Transverse colon (tissue), 4 donors: ENCODE results near the gene PSORS1C1. TPM values are rescaled to one million over a fixed set of nuclear protein-coding genes. Genes with fewer than 3 reads are reported as not detected.

Experiments
- DNase-seq: peaks from one replicate; pipeline ENCODE4 v3.0.0-alpha.2; 2019
- H3K27ac ChIP-seq, 4 donors: fragments of 200-600 bp; sonication (generic); 2 replicates each; pipeline ENCODE4 v1.5.1; 2016 to 2018; ENCODE audit warnings: inconsistent platforms in 4 of 4
- H3K27me3 ChIP-seq: fragments of 200-600 bp; sonication (generic); 2 replicates; pipeline ENCODE4 v1.5.1; 2017; ENCODE audit warnings: inconsistent platforms
- H3K36me3 ChIP-seq, 4 donors: fragments of 200-600 bp; sonication (generic); 2 replicates each; pipeline ENCODE4 v1.5.1; 2017 to 2019; ENCODE audit warnings: inconsistent platforms in 4 of 4
- H3K4me1 ChIP-seq, 4 donors: fragments of 200-600 bp; sonication (generic); 2 replicates each; pipeline ENCODE4 v1.5.1; 2017 to 2020; ENCODE audit warnings: inconsistent platforms in 4 of 4
- H3K4me3 ChIP-seq, 4 donors: fragments of 200-600 bp; sonication (generic); 1 replicate in 1 of 4; 2 replicates in 3 of 4; pipeline versions ENCODE4 v1.5.1 to v1.6.1; 2017 to 2019; ENCODE audit warnings: inconsistent platforms in 4 of 4
- H3K9me3 ChIP-seq, 2 donors: fragments of 200-600 bp; sonication (generic); 2 replicates each; pipeline ENCODE4 v1.5.1; 2017 to 2019; ENCODE audit warnings: inconsistent platforms in 2 of 2
- CTCF ChIP-seq, 5 experiments: fragments of 200-600 bp in 3 of 5; fragments of 450-650 bp in 2 of 5; sonication (generic) in 3 of 5; IDR thresholded peaks; 1 replicate in 2 of 5; 2 replicates in 3 of 5; pipeline ENCODE4 v1.5.1; 2016 to 2017; ENCODE audit warnings: antibody characterized with exemption in 5 of 5, inconsistent platforms in 3 of 5, mild to moderate bottlenecking in 2 of 5, moderate library complexity in 1 of 5
- EP300 ChIP-seq: sonication (generic); formaldehyde crosslinking; IDR thresholded peaks from one replicate; pipeline ENCODE4 v1.6.1; 2017; ENCODE audit warnings: antibody characterized with exemption, low read depth
- POLR2A ChIP-seq: fragments of 450-650 bp; IDR thresholded peaks from one replicate; pipeline ENCODE4 v1.6.1; 2016; ENCODE audit warnings: antibody characterized with exemption, mild to moderate bottlenecking, moderate library complexity
- POLR2AphosphoS5 ChIP-seq, 3 donors: sonication (generic); formaldehyde crosslinking; IDR thresholded peaks; one replicate each; pipeline ENCODE4 v1.6.1; 2016; ENCODE audit warnings: antibody characterized with exemption in 3 of 3
- WGBS, 2 donors: methylation state at CpG; one replicate each; pipeline ENCODE4 v1.1.5; 2018; ENCODE audit warnings: low coverage in 1 of 2; 5-methylcytosine and 5-hydroxymethylcytosine counted together
- in situ Hi-C, 4 donors: fragments of 200-750 bp; cut with MboI; loops; one replicate each; pipeline versions ENCODE4 v1.15.0 to v1.15.1; 2017; ENCODE audit warnings: low sequenced_read_pairs in 3 of 4, low pct_ligation_motif_present in 1 of 4, low pct_unique_long_range_greater_than_20kb in 1 of 4
- intact Hi-C: fragments of 100-400 bp; cut with DNase I; formaldehyde crosslinking; loops from one replicate; pipeline ENCODE4 v1.15.1; 2023; ENCODE audit warnings: low total_unique reads
- total RNA-seq, 4 donors: library from RNA; depleted of rRNA; stranded (reverse); fragments of >200 nt; gene quantifications; one replicate each; pipeline ENCODE4 v1.1.0, GENCODE V29; 2016

The PSORS1C1 gene
- total RNA-seq, 4 donors from 2014 or later = 8.8 to 19.0 (median 13.4) TPM

GRCh38 chr6:31107052-31107451 lies 7.5 kb upstream of the PSORS1C1 start:
- no peaks in the 10 kb centered on the region for H3K27me3 ChIP-seq
- H3K4me1 ChIP-seq = no peaks in the 10 kb centered on the region
- H3K4me3 ChIP-seq = no peak overlapping the region
- TF ChIP-seq CTCF (IDR thresholded peaks at IDR 0.05) (no peak), POLR2A (no peak), POLR2AphosphoS5 (IDR thresholded peaks at IDR 0.05) (no peak), EP300 (no peak)
- DNase-seq = no peak
- in situ Hi-C loops (no loop called here), intact Hi-C loops (no loop called here)
- WGBS, 2 donors = 73 to 90% methylated on average over 2 to 4 of the region's 4 CpGs
- H3K36me3 ChIP-seq = no peaks in the 10 kb centered on the region
- no peak overlapping the region for H3K27ac ChIP-seq
- no peaks in the 10 kb centered on the region for H3K9me3 ChIP-seq

GRCh38 chr6:31110825-31111582 lies 3.6 kb upstream of the PSORS1C1 start:
- intact Hi-C loops = no loop called here
- WGBS, 2 donors = 70 to 92% methylated on average over 7 to 11 of the region's 11 CpGs
- H3K27me3 ChIP-seq = no peaks in the 10 kb centered on the region
- no peak for TF ChIP-seq POLR2A
- TF ChIP-seq CTCF (IDR thresholded peaks at IDR 0.05) = no peak
- no peak for TF ChIP-seq EP300
- TF ChIP-seq POLR2AphosphoS5 (IDR thresholded peaks at IDR 0.05) = no peak
- H3K9me3 ChIP-seq = no peaks in the 10 kb centered on the region
- no peaks in the 10 kb centered on the region for H3K36me3 ChIP-seq
- no peak for DNase-seq
- in situ Hi-C loops = no loop called here
- H3K4me3 ChIP-seq = no peak overlapping the region
- H3K27ac ChIP-seq = no peak overlapping the region
- H3K4me1 ChIP-seq = peaks cover 12 to 21% (median 17%) of the 10 kb centered on the region in 4 donors

GRCh38 chr6:31111712-31112111 lies 2.9 kb upstream of the PSORS1C1 start:
- intact Hi-C loops = no loop called here
- TF ChIP-seq CTCF (IDR thresholded peaks at IDR 0.05) (no peak), EP300 (no peak), POLR2AphosphoS5 (IDR thresholded peaks at IDR 0.05) (no peak), POLR2A (no peak)
- 86 to 89% methylated on average over 11 to 13 of the region's 13 CpGs for WGBS, 2 donors
- in situ Hi-C loops = no loop called here
- Histone ChIP-seq H3K27ac (no peak overlapping the region), H3K4me1 (peaks cover 12 to 21% (median 17%) of the 10 kb centered on the region in 4 donors), H3K4me3 (no peak overlapping the region), H3K9me3 (no peaks in the 10 kb centered on the region), H3K36me3 (no peaks in the 10 kb centered on the region), H3K27me3 (no peaks in the 10 kb centered on the region)
- DNase-seq = no peak

- Histone ChIP-seq H3K9me3 (no peaks in the 10 kb centered on the region), H3K4me1 (peaks cover 12 to 21% (median 17%) of the 10 kb centered on the region in 4 donors), H3K27me3 (no peaks in the 10 kb centered on the region), H3K4me3 (no peak within 1 kb of the TSS), H3K27ac (no peak within 1 kb of the TSS), H3K36me3 (no peaks in the 10 kb centered on the region)
- TF ChIP-seq POLR2AphosphoS5 (IDR thresholded peaks at IDR 0.05) = no peak
- TF ChIP-seq CTCF (IDR thresholded peaks at IDR 0.05) = no peak
- TF ChIP-seq POLR2A = no peak
- TF ChIP-seq EP300 = no peak
- in situ Hi-C loops (no loop called here), intact Hi-C loops (no loop called here)
- DNase-seq = no peak
- WGBS, 2 donors = 89% methylated on average over 5 of the region's 5 CpGs; no CpG with 5 or more reads in 1 of the 2 donors
Observed at GRCh38 chr6:31112478-31112877, 2.1 kb upstream of the PSORS1C1 start, which contains the start of gene C6orf15. C6orf15 (minus strand) TSS chr6:31112575; CDS start chr6:31112555, 20 bp downstream.
